HepG2 (cell line): ENCODE results near the gene MACROD2. TPM values are rescaled to one million over a fixed set of nuclear protein-coding genes. Genes with fewer than 3 reads are reported as not detected.

ENCODE experiments used
- ATAC-seq: fragments of 200-7000 bp; cut with Tn5 transposase; 3 replicates; pipeline ENCODE4 v1.9.1; 2020; ENCODE audit warnings: mild to moderate bottlenecking, moderate library complexity
- BruUV-seq: library from RNA; stranded (reverse); fragments of 400-500 nt; replicated peaks from 2 replicates; lab custom pipeline; 2021; lab: Mats Ljungman, UMichigan
- CTCF ChIA-PET: fragments of 300-600 bp; formaldehyde crosslinking; extraction: SDS; loops from one replicate; lab custom pipeline; 2021; ENCODE audit warnings: low total read pairs, inconsistent platforms, low intra/inter-chr PET ratio; lab: Yijun Ruan, JAX
- POLR2A ChIA-PET: fragments of 350-600 bp; sonication (Branson Sonifier 250); formaldehyde crosslinking; loops from one replicate; lab custom pipeline; 2020; ENCODE audit warnings: antibody characterized with exemption, inconsistent platforms; lab: Yijun Ruan, JAX
- DNase-seq: peaks from one replicate; pipeline ENCODE4 v3.0.0-alpha.2; 2015; ENCODE audit warnings: low spot score
- FAIRE-seq: peaks from 3 replicates; lab custom pipeline; 2011; peaks lifted over from hg19 to GRCh38; lab: Jason Lieb, UNC
- H2AFZ ChIP-seq: one replicate; pipeline ENCODE4 v1.6.1; 2011; ENCODE audit warnings: low read length, inconsistent platforms
- H3K27ac ChIP-seq: fragments of 300-600 bp; 3 replicates; pipeline ENCODE4 v1.8.0; 2011; ENCODE audit warnings: mixed run types, mild to moderate bottlenecking, mixed read lengths, low read length, inconsistent platforms; ENCODE audit not compliant: insufficient read depth; ENCODE audit errors: extremely low read length
- H3K27me3 ChIP-seq, 2 experiments: fragments of 200-600 bp in 1 of 2; 2 replicates in 1 of 2; 3 replicates in 1 of 2; pipeline versions ENCODE4 v1.6.0 to v1.8.0; 2011; ENCODE audit warnings: low read length in 2 of 2, mild to moderate bottlenecking in 2 of 2, moderate library complexity in 2 of 2, inconsistent platforms in 1 of 2; ENCODE audit not compliant: insufficient read depth in 2 of 2, control insufficient read depth in 1 of 2
- H3K36me3 ChIP-seq, 2 experiments: fragments of 200-600 bp in 1 of 2; replicated peaks in 1 of 2; 2 replicates in 1 of 2; 3 replicates in 1 of 2; pipeline versions ENCODE4 v1.5.1 to v1.8.0; 2011; ENCODE audit warnings: low read length in 2 of 2, inconsistent platforms in 1 of 2; ENCODE audit not compliant: insufficient read depth in 2 of 2, control insufficient read depth in 1 of 2
- H3K4me1 ChIP-seq: 2 replicates; pipeline ENCODE4 v1.5.1; 2012; ENCODE audit warnings: low read length, inconsistent platforms; ENCODE audit not compliant: insufficient read depth
- H3K4me2 ChIP-seq: 2 replicates; pipeline ENCODE4 v1.6.0; 2011; ENCODE audit warnings: low read depth, low read length, inconsistent platforms
- H3K4me3 ChIP-seq, 3 experiments: fragments of 200-600 bp in 1 of 3; sonication (generic), shearing (Covaris generic) in 1 of 3; replicated peaks in 1 of 3; 2 replicates each; pipeline ENCODE4 v1.5.1; 2011 to 2016; ENCODE audit warnings: low read length in 3 of 3, inconsistent platforms in 2 of 3, low read depth in 2 of 3, mild to moderate bottlenecking in 2 of 3, control low read depth in 1 of 3, mixed read lengths in 1 of 3; ENCODE audit not compliant: insufficient read depth in 1 of 3
- H3K79me2 ChIP-seq: one replicate; pipeline ENCODE4 v1.6.1; 2011; ENCODE audit warnings: low read length, inconsistent platforms; ENCODE audit not compliant: insufficient read depth
- H3K9ac ChIP-seq: 2 replicates; pipeline ENCODE4 v1.6.0; 2011; ENCODE audit warnings: mild to moderate bottlenecking, low read depth, low read length, inconsistent platforms; ENCODE audit not compliant: insufficient read depth
- H3K9me3 ChIP-seq: 2 replicates; pipeline ENCODE4 v1.5.1; 2012; ENCODE audit warnings: mild to moderate bottlenecking, low read length
- H4K20me1 ChIP-seq: 2 replicates; pipeline ENCODE4 v1.6.0; 2011; ENCODE audit warnings: inconsistent platforms, mild to moderate bottlenecking, low read length, moderate library complexity; ENCODE audit not compliant: insufficient read depth
- ARNT2 ChIP-seq: sonication (generic); formaldehyde crosslinking; IDR thresholded peaks from 2 replicates; pipeline ENCODE4 v1.8.0; 2022; ENCODE audit warnings: mild to moderate bottlenecking, low read depth, missing genetic modification reagents, moderate library complexity
- DDIT3 ChIP-seq: sonication (generic); formaldehyde crosslinking; IDR thresholded peaks from 2 replicates; pipeline ENCODE4 v1.4.0; 2020; ENCODE audit warnings: mild to moderate bottlenecking, missing genetic modification reagents
- EHMT2 ChIP-seq: fragments of 200-600 bp; sonication (generic); IDR thresholded peaks from 2 replicates; pipeline ENCODE4 v1.7.0; 2017; ENCODE audit warnings: antibody characterized with exemption, low read depth, low read length, borderline replicate concordance
- MAFF ChIP-seq: IDR thresholded peaks from 2 replicates; pipeline ENCODE4 v1.6.1; 2011; ENCODE audit warnings: low read depth, low read length, improper control_type of control experiment
- PCBP2 ChIP-seq: fragments of 200-400 bp; formaldehyde crosslinking; optimal IDR thresholded peaks from 2 replicates; pipeline ENCODE3; 2018; ENCODE audit warnings: low read length, low read depth; ENCODE audit not compliant: poor library complexity, severe bottlenecking
- RAD21 ChIP-seq: fragments of 450-650 bp; formaldehyde crosslinking; IDR thresholded peaks from 2 replicates; pipeline ENCODE4 v1.5.0; 2020; ENCODE audit warnings: mild to moderate bottlenecking
- ZFP36 ChIP-seq: fragments of 150-350 bp; IDR thresholded peaks from 2 replicates; pipeline ENCODE4 v1.6.1; 2018; ENCODE audit warnings: borderline replicate concordance, low read length, low read depth; ENCODE audit not compliant: partially characterized antibody
- ZNF451 ChIP-seq: sonication (generic); formaldehyde crosslinking; IDR thresholded peaks from 2 replicates; pipeline ENCODE4 v1.5.0; 2020; ENCODE audit warnings: mild to moderate bottlenecking, missing genetic modification reagents
- ZNF674 ChIP-seq: sonication (generic); formaldehyde crosslinking; IDR thresholded peaks from 2 replicates; pipeline ENCODE4 v1.5.0; 2020; ENCODE audit warnings: low read depth, mild to moderate bottlenecking, missing genetic modification reagents
- WGBS: methylation state at CpG from one replicate; pipeline ENCODE4 v1.1.6; 2017; ENCODE audit warnings: low lambda C conversion rate; 5-methylcytosine and 5-hydroxymethylcytosine counted together
- in situ Hi-C: cut with HindIII; loops from 2 replicates; pipeline ENCODE4 v1.10.0; 2017; ENCODE audit warnings: low pct_unique_long_range_greater_than_20kb; ENCODE audit not compliant: extremely low pct_ligation_motif_present
- intact Hi-C: fragments of 100-400 bp; cut with micrococcal nuclease; formaldehyde crosslinking; loops from one replicate; pipeline ENCODE4 v1.10.0; 2022; ENCODE audit not compliant: unreplicated experiment
- polyA plus RNA-seq, 8 experiments: library from polyadenylated mRNA; depleted of rRNA in 3 of 8; stranded (reverse) in 7 of 8; unstranded in 1 of 8; fragments of >200 nt; fragmentation: Illumina TruSeq in 4 of 8; extraction: Trizol in 4 of 8; gene quantifications; 2 replicates each; pipeline versions ENCODE4 v1.2.1 to v1.2.3, GENCODE V29; 2011 to 2016; ENCODE audit warnings: low read depth in 4 of 8, missing spikeins in 1 of 8, mixed read lengths in 1 of 8; ENCODE audit not compliant: insufficient read depth in 1 of 8
- total RNA-seq, 5 experiments: library from RNA; depleted of rRNA; stranded (reverse); fragments of >200 nt; fragmentation: Illumina TruSeq; extraction: Trizol; gene quantifications; 2 replicates each; pipeline ENCODE4 v1.2.3, GENCODE V29; 2016; ENCODE audit warnings: low read depth in 1 of 5

The MACROD2 gene
- total and polyA plus RNA-seq, 2 of the 13 experiments (the other 11 are each of a cell fraction or from before 2014, with no cell fraction given), result 0.13 to 0.51 TPM

- no peak for TF ChIP-seq ZFP36
- peak; percentile 98 for TF ChIP-seq MAFF
- no peak for TF ChIP-seq RAD21 (CRISPR knock-in tag)
- no peak for TF ChIP-seq ZNF674
- TF ChIP-seq EHMT2, result no peak
- no peak for TF ChIP-seq ARNT2 (CRISPR knock-in tag)
Observed at GRCh38 chr20:14778875-14779274, 783.6 kb downstream of the MACROD2 start (continued).

- Histone ChIP-seq H3K4me3 (no peak overlapping the region), H4K20me1 (no peaks in the 10 kb centered on the region), H3K4me2 (no peak overlapping the region), H3K36me3 (no peaks in the 10 kb centered on the region), H3K4me1 (no peaks in the 10 kb centered on the region), H3K27me3 (no peaks in the 10 kb centered on the region), H2AFZ (no peak overlapping the region), H3K27ac (no peak overlapping the region), H3K9ac (no peak overlapping the region), H3K9me3 (no peaks in the 10 kb centered on the region), H3K79me2 (no peaks in the 10 kb centered on the region)
- no TSS peak for BruUV-seq
- in situ Hi-C loops, result no loop called here
- FAIRE-seq (no peak), DNase-seq (no peak), ATAC-seq (no peak)
- intact Hi-C loops, result no loop called here
- ChIA-PET CTCF (no interaction called here), POLR2A (no interaction called here)
- WGBS, result 35% methylated on average over 2 of the region's 2 CpGs
- TF ChIP-seq ZNF451 (CRISPR knock-in tag) (no peak), DDIT3 (CRISPR knock-in tag) (no peak), PCBP2 (no peak)
Observed at GRCh38 chr20:14780508-14780907, 785.2 kb downstream of the MACROD2 start.
